HepG2 (cell line): Measurements from ENCODE around the gene RBX1. TPM values are rescaled to one million over a fixed set of nuclear protein-coding genes. Genes with fewer than 3 reads are reported as not detected.
"Not testable (repeated sequence)": the region's sequence is repeated elsewhere in the genome, so short reads cannot be mapped to it uniquely, and the experiment has no call there.

Experiments
- ATAC-seq: fragments of 200-7000 bp; cut with Tn5 transposase; 3 replicates; pipeline ENCODE4 v1.9.1; 2020; ENCODE audit warnings: mild to moderate bottlenecking, moderate library complexity
- BruUV-seq: library from RNA; stranded (reverse); fragments of 400-500 nt; replicated peaks from 2 replicates; lab custom pipeline; 2021; lab: Mats Ljungman, UMichigan
- CTCF ChIA-PET: fragments of 300-600 bp; formaldehyde crosslinking; extraction: SDS; loops from one replicate; lab custom pipeline; 2021; ENCODE audit warnings: low total read pairs, inconsistent platforms, low intra/inter-chr PET ratio; lab: Yijun Ruan, JAX
- POLR2A ChIA-PET: fragments of 350-600 bp; sonication (Branson Sonifier 250); formaldehyde crosslinking; loops from one replicate; lab custom pipeline; 2020; ENCODE audit warnings: antibody characterized with exemption, inconsistent platforms; lab: Yijun Ruan, JAX
- DNase-seq: peaks from one replicate; pipeline ENCODE4 v3.0.0-alpha.2; 2015; ENCODE audit warnings: low spot score
- FAIRE-seq: peaks from 3 replicates; lab custom pipeline; 2011; peaks lifted over from hg19 to GRCh38; lab: Jason Lieb, UNC
- H2AFZ ChIP-seq: one replicate; pipeline ENCODE4 v1.6.1; 2011; ENCODE audit warnings: low read length, inconsistent platforms
- H3K27ac ChIP-seq: fragments of 300-600 bp; 3 replicates; pipeline ENCODE4 v1.8.0; 2011; ENCODE audit warnings: mixed run types, mild to moderate bottlenecking, mixed read lengths, low read length, inconsistent platforms; ENCODE audit not compliant: insufficient read depth; ENCODE audit errors: extremely low read length
- H3K27me3 ChIP-seq, 2 experiments: fragments of 200-600 bp in 1 of 2; 2 replicates in 1 of 2; 3 replicates in 1 of 2; pipeline versions ENCODE4 v1.6.0 to v1.8.0; 2011; ENCODE audit warnings: low read length in 2 of 2, mild to moderate bottlenecking in 2 of 2, moderate library complexity in 2 of 2, inconsistent platforms in 1 of 2; ENCODE audit not compliant: insufficient read depth in 2 of 2, control insufficient read depth in 1 of 2
- H3K36me3 ChIP-seq, 2 experiments: fragments of 200-600 bp in 1 of 2; replicated peaks in 1 of 2; 2 replicates in 1 of 2; 3 replicates in 1 of 2; pipeline versions ENCODE4 v1.5.1 to v1.8.0; 2011; ENCODE audit warnings: low read length in 2 of 2, inconsistent platforms in 1 of 2; ENCODE audit not compliant: insufficient read depth in 2 of 2, control insufficient read depth in 1 of 2
- H3K4me1 ChIP-seq: 2 replicates; pipeline ENCODE4 v1.5.1; 2012; ENCODE audit warnings: low read length, inconsistent platforms; ENCODE audit not compliant: insufficient read depth
- H3K4me2 ChIP-seq: 2 replicates; pipeline ENCODE4 v1.6.0; 2011; ENCODE audit warnings: low read depth, low read length, inconsistent platforms
- H3K4me3 ChIP-seq, 3 experiments: fragments of 200-600 bp in 1 of 3; sonication (generic), shearing (Covaris generic) in 1 of 3; replicated peaks in 1 of 3; 2 replicates each; pipeline ENCODE4 v1.5.1; 2011 to 2016; ENCODE audit warnings: low read length in 3 of 3, inconsistent platforms in 2 of 3, low read depth in 2 of 3, mild to moderate bottlenecking in 2 of 3, control low read depth in 1 of 3, mixed read lengths in 1 of 3; ENCODE audit not compliant: insufficient read depth in 1 of 3
- H3K79me2 ChIP-seq: one replicate; pipeline ENCODE4 v1.6.1; 2011; ENCODE audit warnings: low read length, inconsistent platforms; ENCODE audit not compliant: insufficient read depth
- H3K9ac ChIP-seq: 2 replicates; pipeline ENCODE4 v1.6.0; 2011; ENCODE audit warnings: mild to moderate bottlenecking, low read depth, low read length, inconsistent platforms; ENCODE audit not compliant: insufficient read depth
- H3K9me3 ChIP-seq: 2 replicates; pipeline ENCODE4 v1.5.1; 2012; ENCODE audit warnings: mild to moderate bottlenecking, low read length
- H4K20me1 ChIP-seq: 2 replicates; pipeline ENCODE4 v1.6.0; 2011; ENCODE audit warnings: inconsistent platforms, mild to moderate bottlenecking, low read length, moderate library complexity; ENCODE audit not compliant: insufficient read depth
- ATF6 ChIP-seq: sonication (generic); formaldehyde crosslinking; conservative IDR thresholded peaks from 2 replicates; pipeline ENCODE4 v1.4.0; 2020; ENCODE audit warnings: missing genetic modification reagents
- BRD4 ChIP-seq: sonication (generic); formaldehyde crosslinking; IDR thresholded peaks from 2 replicates; pipeline ENCODE4 v1.4.0; 2020; ENCODE audit warnings: missing genetic modification reagents
- HOXA7 ChIP-seq: sonication (generic); formaldehyde crosslinking; IDR thresholded peaks from 2 replicates; pipeline ENCODE4 v1.8.1; 2022; ENCODE audit warnings: mild to moderate bottlenecking, missing genetic modification reagents, moderate library complexity
- PAF1 ChIP-seq: IDR thresholded peaks from 2 replicates; pipeline ENCODE4 v1.6.1; 2016; ENCODE audit warnings: missing genetic modification reagents, missing compliant biosample characterization
- SKIL ChIP-seq: sonication (generic); formaldehyde crosslinking; IDR thresholded peaks from 2 replicates; pipeline ENCODE4 v1.8.0; 2022; ENCODE audit warnings: missing genetic modification reagents, mild to moderate bottlenecking, moderate library complexity, borderline replicate concordance
- ZNF143 ChIP-seq: sonication (generic); formaldehyde crosslinking; IDR thresholded peaks from 2 replicates; pipeline ENCODE4 v1.4.0; 2020; ENCODE audit warnings: missing genetic modification reagents
- ZNF609 ChIP-seq: sonication (generic); formaldehyde crosslinking; IDR thresholded peaks from 2 replicates; pipeline ENCODE4 v1.4.0; 2020; ENCODE audit warnings: mild to moderate bottlenecking, missing genetic modification reagents, borderline replicate concordance
- WGBS: methylation state at CpG from one replicate; pipeline ENCODE4 v1.1.6; 2017; ENCODE audit warnings: low lambda C conversion rate; 5-methylcytosine and 5-hydroxymethylcytosine counted together
- in situ Hi-C: cut with HindIII; loops from 2 replicates; pipeline ENCODE4 v1.10.0; 2017; ENCODE audit warnings: low pct_unique_long_range_greater_than_20kb; ENCODE audit not compliant: extremely low pct_ligation_motif_present
- intact Hi-C: fragments of 100-400 bp; cut with micrococcal nuclease; formaldehyde crosslinking; loops from one replicate; pipeline ENCODE4 v1.10.0; 2022; ENCODE audit not compliant: unreplicated experiment
- polyA plus RNA-seq, 8 experiments: library from polyadenylated mRNA; depleted of rRNA in 3 of 8; stranded (reverse) in 7 of 8; unstranded in 1 of 8; fragments of >200 nt; fragmentation: Illumina TruSeq in 4 of 8; extraction: Trizol in 4 of 8; gene quantifications; 2 replicates each; pipeline versions ENCODE4 v1.2.1 to v1.2.3, GENCODE V29; 2011 to 2016; ENCODE audit warnings: low read depth in 4 of 8, missing spikeins in 1 of 8, mixed read lengths in 1 of 8; ENCODE audit not compliant: insufficient read depth in 1 of 8
- total RNA-seq, 5 experiments: library from RNA; depleted of rRNA; stranded (reverse); fragments of >200 nt; fragmentation: Illumina TruSeq; extraction: Trizol; gene quantifications; 2 replicates each; pipeline ENCODE4 v1.2.3, GENCODE V29; 2016; ENCODE audit warnings: low read depth in 1 of 5

The RBX1 gene
- total and polyA plus RNA-seq, 2 of the 13 experiments (the other 11 are each of a cell fraction or from before 2014, with no cell fraction given): 84.9 to 90.2 TPM

- H3K4me1 ChIP-seq, DNase-seq, H2AFZ ChIP-seq, POLR2A ChIA-PET, intact Hi-C loops, H3K9ac ChIP-seq, H3K27ac ChIP-seq, H4K20me1 ChIP-seq, H3K9me3 ChIP-seq, BruUV-seq, in situ Hi-C loops, ATAC-seq, FAIRE-seq, H3K4me2 ChIP-seq, H3K27me3 ChIP-seq, H3K36me3 ChIP-seq, H3K79me2 ChIP-seq, H3K4me3 ChIP-seq, CTCF ChIA-PET: not testable (repeated sequence)
- WGBS: 97% methylated on average over 6 of the region's 6 CpGs
Observed at GRCh38 chr22:40912987-40913386, 38.2 kb upstream of the RBX1 start.

GRCh38 chr22:40919446-40919845, 31.7 kb upstream of the RBX1 start:
- Histone ChIP-seq H3K27ac (no peak overlapping the region), H3K4me2 (no peak overlapping the region), H4K20me1 (no peaks in the 10 kb centered on the region), H3K4me1 (no peaks in the 10 kb centered on the region), H3K4me3 (no peak overlapping the region), H3K36me3 (peaks cover 3 to 11% of the 10 kb centered on the region in 2 experiments; a peak in 3 of 5 replicates), H3K9me3 (no peaks in the 10 kb centered on the region), H3K27me3 (no peaks in the 10 kb centered on the region), H3K9ac (no peak overlapping the region), H2AFZ (no peak overlapping the region), H3K79me2 (no peaks in the 10 kb centered on the region)
- FAIRE-seq: no peak
- CTCF ChIA-PET: no interaction called here
- POLR2A ChIA-PET: no interaction called here
- no peak for DNase-seq
- ATAC-seq: no peak
- intact Hi-C loops: no loop called here
- no TSS peak for BruUV-seq
- WGBS: 95% methylated on average over 5 of the region's 5 CpGs
- in situ Hi-C loops: no loop called here
- TF ChIP-seq HOXA7 (CRISPR knock-in tag): no peak
- no peak for TF ChIP-seq PAF1
- no peak for TF ChIP-seq BRD4 (CRISPR knock-in tag)
- no peak for TF ChIP-seq SKIL (CRISPR knock-in tag)
- no peak for TF ChIP-seq ZNF609 (CRISPR knock-in tag)
- TF ChIP-seq ZNF143 (CRISPR knock-in tag): no peak
- no peak for TF ChIP-seq ATF6 (CRISPR knock-in tag)
